CD4-positive, alpha-beta T cell treated with Interleukin-4 for 4 hours (primary cell): ENCODE results near the gene HSD17B8.
"Not testable (repeated sequence)": the region's sequence is repeated elsewhere in the genome, so short reads cannot be mapped to it uniquely, and the experiment has no call there.

ENCODE experiments used
- DNase-seq: peaks from one replicate; pipeline ENCODE4 v3.0.0-alpha.2; 2020

Gene HSD17B8

DNA sequence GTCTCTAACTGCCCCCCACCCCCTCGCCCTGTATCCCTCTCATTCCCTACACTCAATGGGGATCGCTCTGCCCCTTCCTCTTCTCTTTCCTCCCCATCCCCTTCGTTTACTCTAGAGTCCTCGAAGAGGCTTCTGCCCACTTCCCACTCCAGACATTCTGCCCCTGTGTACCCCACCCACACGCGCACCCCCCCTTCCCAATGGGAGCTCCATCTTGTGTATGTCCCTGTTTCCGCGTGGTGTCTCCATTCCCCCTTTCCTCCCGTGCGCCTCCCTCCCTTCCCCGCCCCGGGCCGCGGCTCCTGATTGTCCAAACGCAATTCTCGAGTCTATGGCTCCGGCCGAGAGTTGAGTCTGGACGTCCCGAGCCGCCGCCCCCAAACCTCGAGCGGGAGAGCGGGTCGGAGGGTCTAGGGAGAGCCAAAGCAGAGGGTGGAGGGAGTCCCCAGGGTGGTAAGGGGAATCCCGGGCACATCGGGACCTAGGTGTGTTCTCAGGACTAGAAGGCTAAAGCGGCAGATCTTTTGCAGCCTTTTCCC lies 3.2 kb downstream of the HSD17B8 start:
- DNase-seq: no peak

DNA sequence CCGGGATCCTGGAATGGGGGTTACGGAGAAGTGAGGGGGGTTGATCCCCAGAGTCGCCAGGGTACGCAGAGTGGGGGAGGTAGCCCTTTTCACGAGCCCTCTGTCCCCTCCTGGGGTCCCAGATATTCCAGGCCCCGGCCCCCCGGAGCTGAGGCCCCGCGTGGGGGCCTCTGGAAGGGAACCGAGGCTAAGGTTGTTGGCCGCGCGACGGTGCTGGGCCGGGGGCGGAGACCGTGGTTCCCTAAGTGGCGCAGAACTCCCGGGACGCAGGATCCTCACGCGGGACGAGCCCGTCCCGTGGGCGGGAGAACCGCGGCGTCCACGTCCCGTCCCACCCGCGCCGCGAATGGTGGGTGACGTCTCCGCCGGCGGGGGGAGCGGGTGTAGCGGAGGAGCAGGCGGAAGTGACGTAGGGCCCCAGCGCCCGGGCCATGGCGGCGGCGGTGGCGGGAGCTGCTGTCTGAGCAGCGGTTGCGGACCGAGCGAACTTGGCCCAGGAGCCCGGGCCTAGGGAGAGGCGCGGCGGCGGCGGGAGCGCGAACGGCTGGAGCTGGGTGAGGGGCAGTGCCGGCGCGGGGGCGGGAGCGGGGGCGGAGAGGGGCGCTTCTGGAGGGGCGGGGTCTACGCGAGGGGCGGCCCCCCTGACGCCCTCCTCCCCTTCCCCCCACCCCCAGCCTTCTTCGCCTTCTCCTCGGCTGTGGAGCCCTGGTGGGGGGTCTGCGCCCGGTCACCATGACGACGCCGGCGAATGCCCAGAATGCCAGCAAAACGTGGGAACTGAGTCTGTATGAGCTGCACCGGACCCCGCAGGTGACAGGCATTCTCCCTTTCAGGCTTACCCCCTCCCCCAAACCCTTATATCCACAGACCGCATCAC lies 3.9 kb downstream of the HSD17B8 start, which contains the start of gene RING1:
Gene RING1 (plus strand): TSS at position 410 of the 877 bp plus-strand sequence. CDS start 323 bp downstream, at position 733.
- DNase-seq: peak; percentile 73

DNA sequence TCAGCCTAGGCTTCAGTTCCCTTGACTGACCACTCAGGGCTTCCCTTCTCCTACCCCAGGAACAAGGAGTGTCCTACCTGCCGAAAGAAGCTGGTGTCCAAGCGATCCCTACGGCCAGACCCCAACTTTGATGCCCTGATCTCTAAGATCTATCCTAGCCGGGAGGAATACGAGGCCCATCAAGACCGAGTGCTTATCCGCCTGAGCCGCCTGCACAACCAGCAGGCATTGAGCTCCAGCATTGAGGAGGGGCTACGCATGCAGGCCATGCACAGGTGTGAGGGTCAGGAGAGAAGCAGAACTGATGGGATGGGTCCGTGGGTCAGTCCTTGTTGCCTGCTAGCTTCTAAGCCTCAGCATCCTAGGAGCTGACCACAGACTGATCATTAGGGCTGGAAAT lies 5.4 kb downstream of the HSD17B8 start:
- DNase-seq: no peak

DNA sequence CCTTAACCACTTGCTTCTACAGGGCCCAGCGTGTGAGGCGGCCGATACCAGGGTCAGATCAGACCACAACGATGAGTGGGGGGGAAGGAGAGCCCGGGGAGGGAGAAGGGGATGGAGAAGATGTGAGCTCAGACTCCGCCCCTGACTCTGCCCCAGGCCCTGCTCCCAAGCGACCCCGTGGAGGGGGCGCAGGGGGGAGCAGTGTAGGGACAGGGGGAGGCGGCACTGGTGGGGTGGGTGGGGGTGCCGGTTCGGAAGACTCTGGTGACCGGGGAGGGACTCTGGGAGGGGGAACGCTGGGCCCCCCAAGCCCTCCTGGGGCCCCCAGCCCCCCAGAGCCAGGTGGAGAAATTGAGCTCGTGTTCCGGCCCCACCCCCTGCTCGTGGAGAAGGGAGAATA lies 6.7 kb downstream of the HSD17B8 start:
- no peak for DNase-seq

DNA sequence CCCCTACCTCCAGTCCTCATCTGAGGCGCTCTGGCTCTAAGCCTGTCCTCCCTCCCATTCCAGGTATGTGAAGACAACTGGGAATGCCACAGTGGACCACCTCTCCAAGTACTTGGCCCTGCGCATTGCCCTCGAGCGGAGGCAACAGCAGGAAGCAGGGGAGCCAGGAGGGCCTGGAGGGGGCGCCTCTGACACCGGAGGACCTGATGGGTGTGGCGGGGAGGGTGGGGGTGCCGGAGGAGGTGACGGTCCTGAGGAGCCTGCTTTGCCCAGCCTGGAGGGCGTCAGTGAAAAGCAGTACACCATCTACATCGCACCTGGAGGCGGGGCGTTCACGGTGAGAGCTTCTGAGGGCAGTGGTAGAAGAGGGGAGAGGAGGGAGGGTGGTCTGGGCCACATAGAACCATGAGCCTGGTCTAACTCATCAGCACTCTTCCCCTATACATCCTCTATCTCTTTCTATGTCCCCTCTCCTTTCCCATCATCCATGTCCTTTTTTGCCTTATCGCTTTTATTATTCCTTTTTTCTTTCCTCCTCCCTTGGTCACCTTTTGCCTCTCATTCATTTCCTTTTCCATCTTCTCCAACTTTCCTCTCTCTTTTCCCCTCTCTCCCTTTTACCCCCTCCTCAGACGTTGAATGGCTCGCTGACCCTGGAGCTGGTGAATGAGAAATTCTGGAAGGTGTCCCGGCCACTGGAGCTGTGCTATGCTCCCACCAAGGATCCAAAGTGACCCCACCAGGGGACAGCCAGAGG lies 7.4 kb downstream of the HSD17B8 start:
- DNase-seq: no peak

DNA sequence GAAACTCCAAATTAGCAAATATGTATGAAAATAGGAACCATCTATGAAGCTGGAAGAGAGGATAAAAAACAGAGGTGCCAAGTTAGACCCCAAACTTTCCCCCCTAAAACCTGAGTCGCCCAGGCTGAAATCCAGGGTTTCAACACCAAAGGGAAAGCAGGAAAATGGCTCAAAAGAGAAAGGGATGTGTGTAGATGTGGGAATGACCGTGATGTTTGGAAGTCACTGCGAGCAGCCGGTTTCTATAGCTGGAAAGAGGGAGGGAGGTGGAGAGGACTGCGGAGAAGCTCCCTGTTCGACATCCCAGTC lies 8.4 kb downstream of the HSD17B8 start:
- no peak for DNase-seq

DNA sequence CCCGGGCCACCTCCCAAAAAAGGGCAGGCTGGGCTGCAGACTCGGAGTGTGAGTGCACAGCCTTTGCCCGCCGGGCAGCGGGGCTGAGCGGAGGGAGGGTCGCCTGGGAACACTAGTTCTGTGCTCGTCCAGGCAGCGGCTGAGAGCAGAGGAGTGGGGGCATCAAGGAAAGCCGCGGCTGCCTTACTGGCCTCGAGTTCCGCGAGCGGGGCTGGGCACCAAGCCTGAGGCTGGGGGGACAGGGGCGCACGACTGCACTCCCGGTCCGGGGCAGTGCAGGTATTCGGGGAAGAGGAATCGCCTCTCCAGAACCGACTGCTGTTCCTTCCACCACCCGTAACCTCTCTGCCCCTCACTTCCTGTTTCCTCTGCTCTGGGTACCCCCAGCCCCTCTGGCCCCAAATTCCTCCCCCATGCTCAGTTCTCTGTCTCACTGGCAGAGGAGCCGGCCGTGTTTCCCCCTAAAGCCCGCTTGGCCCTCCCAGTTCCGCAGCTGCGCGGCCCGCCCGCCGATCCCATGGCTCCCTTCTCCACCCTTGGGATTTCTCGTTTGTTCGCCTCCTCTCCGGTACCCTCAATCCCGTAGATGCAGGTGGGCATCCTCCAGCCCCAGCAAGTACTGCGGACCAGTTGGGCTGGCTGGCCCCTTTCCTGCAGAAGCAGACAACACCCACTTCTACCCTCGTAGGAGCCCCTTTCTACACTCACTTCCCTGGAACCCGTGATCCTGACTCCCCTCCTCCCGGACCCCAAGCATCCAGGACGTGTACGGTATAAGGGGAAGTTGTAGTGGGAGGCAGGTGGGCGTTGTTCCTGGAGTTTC lies 8.9 kb downstream of the HSD17B8 start:
- no peak for DNase-seq

DNA sequence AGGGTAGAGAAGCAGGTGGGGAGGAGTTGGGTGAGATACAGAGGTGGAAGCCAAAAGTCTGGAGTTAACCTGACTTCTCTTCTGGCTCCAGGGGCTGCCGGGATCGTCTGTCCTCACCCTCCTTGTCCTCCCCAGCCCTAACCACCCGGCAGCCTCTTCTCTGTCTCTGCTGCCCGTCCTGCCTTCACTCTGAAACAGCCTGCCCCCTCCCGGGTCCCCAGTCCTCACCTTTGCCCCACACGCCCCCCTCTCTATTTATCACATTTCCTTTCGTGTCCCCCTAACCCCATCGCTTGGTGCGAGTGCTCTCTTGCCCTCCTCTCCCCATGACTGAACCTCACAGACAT lies 9.5 kb downstream of the HSD17B8 start:
- no peak for DNase-seq

DNA sequence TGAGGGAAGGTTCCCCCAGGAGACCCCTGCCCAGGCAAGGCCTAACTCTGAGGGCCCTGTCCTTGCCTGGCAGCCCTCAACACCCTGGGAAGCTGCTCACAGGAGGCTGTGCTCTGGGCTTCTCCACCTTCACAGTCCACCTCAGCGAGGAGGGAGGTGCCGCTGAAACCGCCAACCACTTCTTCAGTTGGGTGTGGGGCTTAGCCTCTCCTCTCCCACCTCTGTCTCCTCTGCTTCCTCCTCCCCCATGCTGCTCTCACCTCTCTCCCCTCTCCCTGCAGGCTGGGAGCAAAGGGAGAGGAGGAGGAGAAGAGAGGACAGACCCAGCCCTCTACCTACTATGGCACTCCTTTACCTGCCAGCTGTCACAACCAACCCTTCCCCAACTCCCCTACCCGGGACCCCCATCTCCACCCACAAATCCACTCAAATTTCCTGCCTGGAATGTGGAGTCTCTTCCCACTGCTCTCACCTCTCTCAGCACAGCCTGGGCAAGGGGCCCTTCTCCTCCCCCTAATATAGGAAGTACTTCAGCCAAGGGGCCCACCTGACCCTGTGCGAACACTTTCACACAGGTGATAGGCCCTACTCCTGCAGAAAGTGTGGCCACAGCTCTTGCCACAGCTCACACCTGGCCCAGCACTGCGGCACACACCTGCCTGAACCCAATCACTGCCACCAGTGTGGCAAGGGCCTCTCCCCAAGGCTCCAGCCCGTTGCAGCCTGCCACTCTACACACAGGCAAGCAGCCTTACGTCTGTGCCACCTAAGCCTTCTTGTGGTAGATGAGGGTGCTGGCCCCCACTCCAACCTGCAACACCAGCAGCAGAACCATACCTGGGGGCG lies 11.0 kb downstream of the HSD17B8 start:
- no peak for DNase-seq

DNA sequence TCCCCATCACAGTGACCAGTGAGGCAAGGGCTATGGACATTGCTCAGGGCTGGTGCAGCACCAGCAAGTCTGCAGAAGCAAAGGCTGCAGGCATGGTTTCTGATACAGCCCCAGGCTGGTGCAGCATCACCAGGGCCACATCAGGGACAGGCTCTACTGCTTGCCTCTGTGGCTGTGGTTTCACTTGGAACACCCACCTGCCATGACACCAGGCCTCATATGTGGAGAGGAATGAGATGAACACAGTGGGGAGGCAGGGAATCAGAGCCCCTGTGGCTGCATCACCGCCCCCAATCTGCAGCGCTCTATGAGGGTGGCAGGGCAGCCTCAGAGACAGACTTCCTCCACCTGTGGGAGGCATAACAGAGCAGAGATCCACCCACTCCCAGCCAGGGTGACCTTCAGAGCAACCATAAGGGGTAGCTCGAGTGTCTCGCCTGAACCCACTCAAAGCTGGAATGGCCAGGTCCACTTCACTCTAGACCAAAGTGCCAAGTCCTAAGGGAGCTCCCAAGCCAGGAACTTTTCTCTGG lies 11.7 kb downstream of the HSD17B8 start:
- no peak for DNase-seq

DNA sequence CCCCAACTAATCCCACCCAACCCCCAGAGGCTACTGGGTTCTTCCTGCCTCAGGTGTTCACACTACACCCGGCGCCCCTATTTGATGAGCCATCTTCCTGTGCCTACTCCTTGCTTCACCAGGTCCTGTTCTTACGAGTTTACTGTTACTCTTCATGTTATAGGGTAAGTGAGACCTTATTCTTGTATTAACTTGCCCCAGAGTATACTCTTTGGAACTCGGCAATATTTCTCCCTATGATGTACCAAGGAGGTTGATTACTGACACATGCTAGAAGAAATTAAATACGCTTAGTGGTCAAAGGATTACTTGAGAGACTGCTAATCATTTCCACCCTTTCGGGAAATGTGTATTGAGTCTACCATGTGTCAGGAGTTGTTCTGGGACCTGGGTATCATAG lies 12.8 kb downstream of the HSD17B8 start:
- DNase-seq: no peak

DNA sequence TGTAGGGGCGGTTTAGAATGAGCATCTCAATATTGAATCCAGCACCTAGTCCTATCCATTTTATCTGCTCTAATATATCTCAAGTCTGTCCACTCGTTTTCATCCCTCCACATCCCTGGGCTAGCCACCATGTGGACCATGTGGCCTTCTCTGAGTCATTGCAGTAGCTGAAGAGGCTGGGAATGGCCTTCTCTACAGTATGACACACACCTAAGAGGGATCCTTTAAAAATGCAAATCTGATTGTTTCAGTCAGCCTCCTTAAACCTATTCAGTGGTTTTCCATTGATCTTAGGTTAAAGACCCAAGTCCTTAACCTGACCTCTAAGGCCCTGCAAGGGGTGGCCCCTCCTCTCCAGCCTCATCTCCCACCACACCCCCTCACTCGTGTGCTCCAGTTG lies 13.2 kb downstream of the HSD17B8 start:
- DNase-seq: no peak

DNA sequence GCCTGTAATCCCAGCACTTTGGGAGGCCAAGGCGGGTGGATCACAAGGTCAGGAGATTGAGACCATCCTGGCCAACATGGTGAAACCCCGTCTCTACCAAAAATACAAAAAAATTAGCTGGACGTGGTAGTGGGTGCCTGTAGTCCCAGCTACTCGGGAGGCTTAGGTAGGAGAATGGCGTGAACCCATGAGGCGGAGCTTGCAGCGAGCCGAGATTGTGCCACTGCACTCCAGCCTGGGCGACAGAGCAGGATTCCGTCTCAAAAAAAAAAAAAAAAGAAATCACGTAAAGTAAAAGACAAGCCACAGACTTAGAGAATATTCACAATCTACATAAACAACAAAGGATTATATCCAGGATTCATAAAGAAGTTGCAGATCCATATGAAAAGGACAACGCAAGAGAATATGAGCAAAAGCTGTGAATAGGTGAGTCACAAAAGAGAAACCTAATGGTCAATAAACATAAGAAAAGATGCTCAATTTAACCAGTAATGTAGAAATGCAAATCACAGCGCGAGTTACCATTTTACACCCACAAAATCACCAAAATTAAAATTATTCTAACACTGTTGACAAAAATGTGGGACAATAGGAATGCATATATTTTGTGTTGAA lies 22.2 kb downstream of the HSD17B8 start:
- DNase-seq: not testable (repeated sequence)

DNA sequence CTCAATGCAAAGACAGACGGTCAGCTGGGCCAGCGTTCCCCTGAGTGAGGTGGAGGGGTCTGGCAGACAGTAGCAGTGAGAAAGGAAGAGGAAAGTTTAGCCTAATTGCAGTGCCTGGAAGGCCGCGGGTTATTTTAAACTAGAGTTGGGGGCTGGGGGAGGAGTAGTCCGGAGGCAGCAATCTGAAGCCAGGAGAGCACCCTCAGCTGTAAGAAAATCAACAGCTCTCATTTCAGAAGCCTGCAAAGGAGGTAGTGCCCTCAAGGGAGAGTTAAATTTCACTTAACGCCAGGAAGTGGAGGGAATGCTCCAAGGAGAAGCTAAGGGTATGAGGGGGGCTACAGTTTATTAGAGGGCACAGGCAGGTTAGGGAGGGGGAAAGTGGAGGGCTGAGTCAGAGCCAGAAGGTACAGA lies 30.8 kb downstream of the HSD17B8 start:
- DNase-seq: no peak

DNA sequence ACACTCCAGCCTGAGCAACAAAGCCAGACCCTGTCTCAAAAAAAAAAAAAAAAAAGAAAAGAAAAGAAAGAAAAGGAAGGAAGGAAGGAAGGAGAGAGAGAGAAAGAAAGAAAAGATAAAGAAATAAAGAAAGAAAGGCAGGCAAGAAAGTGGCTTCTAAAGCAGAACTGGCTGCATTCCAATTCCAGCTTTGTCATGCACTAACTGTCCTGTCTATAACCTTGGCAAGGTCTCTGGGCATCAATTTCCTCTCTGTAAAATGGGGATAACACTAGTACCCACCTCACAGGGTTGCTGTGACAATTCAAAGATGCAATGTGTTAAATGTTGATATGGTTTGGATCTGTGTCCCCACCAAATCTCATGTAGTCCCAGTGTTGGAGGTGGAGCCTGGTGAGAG lies 31.9 kb downstream of the HSD17B8 start:
- DNase-seq: no peak

DNA sequence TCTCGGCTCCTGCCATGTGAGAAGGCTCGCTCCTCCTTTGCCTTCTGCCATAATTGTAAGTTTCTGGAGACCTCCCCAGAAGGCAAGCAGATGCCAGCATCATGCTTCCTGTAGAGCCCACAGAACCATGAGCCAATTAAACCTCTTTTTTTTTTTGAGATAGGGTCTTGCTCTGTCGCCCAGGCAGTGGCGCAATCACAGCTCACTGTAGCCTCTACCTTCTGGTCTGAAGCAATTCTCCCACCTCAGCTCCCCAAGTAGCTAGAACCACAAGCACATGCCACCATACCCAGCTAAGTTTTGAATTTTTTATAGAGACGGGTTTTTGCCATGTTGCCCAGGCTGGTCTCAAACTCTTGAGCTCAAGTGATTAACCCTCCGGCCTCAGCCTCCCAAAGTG lies 32.4 kb downstream of the HSD17B8 start:
- no peak for DNase-seq

DNA sequence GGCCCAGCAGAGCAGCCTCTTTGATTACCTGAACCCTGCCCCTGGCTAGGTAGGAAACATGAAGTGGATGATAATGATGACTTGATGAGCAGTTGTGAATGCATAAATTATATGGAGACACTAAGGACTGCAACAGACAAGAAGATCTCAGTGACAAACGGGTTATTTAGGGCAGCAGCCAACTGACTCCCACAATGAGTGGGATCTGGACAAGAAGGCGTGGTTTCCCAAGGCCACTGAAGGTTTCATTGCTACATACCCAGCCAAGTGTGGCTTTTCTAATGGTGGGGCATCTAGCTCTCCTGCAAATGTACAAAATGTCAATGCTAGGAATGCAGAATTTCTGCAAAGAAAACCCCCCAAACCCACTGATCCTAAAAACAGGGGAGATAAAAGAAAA lies 33.3 kb downstream of the HSD17B8 start:
- no peak for DNase-seq

DNA sequence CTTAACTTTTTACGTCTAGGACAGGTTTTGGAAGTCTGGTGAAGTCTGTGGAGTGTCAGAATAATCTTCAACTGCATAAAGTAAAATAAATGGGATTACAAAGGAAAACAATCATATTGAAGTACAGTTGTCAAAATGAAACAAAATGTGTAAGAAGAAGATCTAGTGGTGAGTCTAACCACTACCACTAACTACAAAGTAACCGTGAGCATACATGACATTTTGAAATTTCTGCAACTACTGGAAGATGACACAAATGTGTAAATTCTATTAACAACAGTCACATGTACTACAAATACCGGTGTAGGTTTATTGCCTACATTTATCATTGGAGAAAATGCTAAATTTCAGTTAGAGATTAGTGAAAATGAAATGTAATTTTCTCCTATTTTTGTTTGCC lies 37.5 kb downstream of the HSD17B8 start:
- no peak for DNase-seq

DNA sequence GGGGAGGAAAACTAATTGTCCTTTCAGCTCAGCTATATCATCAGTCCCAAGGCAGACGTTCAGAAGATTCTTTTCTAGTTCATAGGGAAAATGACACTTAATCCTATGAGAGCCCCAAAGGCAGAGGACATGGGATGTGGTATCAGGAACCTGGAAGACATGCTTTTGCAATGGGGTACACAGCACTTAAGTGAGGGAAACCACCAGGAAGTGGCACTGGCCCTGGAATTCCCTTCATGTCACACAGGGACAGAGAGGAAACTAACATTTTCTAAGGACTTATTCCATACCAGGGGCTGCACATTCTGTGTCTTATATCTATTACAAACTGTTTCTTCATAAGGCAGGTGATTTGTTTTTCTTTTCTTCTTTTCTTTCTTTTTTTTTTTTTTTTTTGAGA lies 39.0 kb downstream of the HSD17B8 start:
- DNase-seq: no peak

DNA sequence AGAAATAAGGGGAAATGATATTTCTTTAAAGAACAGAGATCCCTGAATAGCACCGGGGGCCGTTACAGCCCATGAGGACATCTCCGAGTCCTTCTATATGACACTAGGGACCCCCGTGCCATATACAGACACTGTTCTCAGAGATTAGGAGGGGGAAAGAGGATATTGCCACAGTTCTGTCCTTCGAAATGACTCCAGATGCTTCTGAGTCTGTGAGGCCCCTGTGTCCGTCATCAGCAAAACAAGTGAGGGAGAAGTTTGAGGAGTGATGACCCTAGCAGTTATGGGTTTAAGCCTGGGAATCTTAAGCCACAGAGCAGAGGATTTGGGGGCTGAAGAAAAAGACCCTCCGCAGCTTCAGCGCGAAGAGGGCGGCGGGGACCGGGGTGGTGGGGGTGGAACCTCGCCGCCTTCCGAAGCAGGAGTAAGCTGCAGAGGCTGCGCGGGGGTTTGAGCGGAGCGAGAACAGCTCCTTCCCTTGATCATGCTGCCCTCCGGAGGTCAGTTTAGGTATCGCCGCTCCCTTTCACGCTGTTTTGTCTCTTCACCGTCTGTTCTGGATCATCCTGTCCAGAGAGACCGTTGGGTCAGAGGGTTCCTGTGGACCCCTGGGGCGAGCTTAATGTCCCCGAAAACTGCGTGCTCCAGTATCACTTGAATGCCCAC lies 43.7 kb downstream of the HSD17B8 start:
- DNase-seq: peak; percentile 87

DNA sequence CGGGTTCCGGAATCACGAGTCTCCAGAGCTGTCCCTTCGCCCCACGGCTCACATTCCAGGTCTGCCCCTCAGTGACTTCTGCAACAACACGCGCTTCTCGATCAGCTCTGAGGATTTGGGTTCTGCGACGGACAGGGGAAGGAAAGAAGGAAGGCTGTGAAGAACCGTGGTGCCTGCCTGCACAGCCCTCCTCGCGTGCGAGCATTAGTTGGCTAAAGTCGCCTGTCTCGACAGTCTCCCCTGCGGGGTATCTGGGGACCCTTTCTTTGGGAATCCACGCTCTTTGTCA lies 44.1 kb downstream of the HSD17B8 start:
- no peak for DNase-seq
